Endometrium (tissue), 2 donors: Measurements from ENCODE around the gene SPPL2A.
A peak's percentile ranks its signal among the peaks of the same experiment; 100 is the strongest.

Experiments used
- FAIRE-seq: peaks from 2 replicates; lab custom pipeline; 2012; peaks lifted over from hg19 to GRCh38; lab: Jason Lieb, UNC
- donor health status: control.
- donor health status: control.

SPPL2A gene

GRCh38 chr15:50686469-50687301 is 78.8 kb downstream of the SPPL2A start, which contains the start of gene TRPM7:
TSS of gene TRPM7 (minus strand) at chr15:50686797. CDS start at chr15:50686533, 264 bp downstream.
- FAIRE-seq: no peak

GRCh38 chr15:50685976-50686468 is 79.5 kb downstream of the SPPL2A start:
- no peak for FAIRE-seq

- no peak for FAIRE-seq
These were observed 80.1 kb downstream of the SPPL2A start for GRCh38 chr15:50685191-50685975.

- FAIRE-seq: no peak
These were observed 84.0 kb downstream of the SPPL2A start for GRCh38 chr15:50681467-50681866.

GRCh38 chr15:50676799-50677483 is 88.6 kb downstream of the SPPL2A start:
- no peak for FAIRE-seq

- peak; percentile 53 for FAIRE-seq
These were observed 89.9 kb downstream of the SPPL2A start for GRCh38 chr15:50675535-50676144.

- FAIRE-seq: no peak
These were observed 95.4 kb downstream of the SPPL2A start for GRCh38 chr15:50670115-50670514.

- FAIRE-seq: no peak
These were observed 95.9 kb downstream of the SPPL2A start for GRCh38 chr15:50669611-50670010.

GRCh38 chr15:50665938-50666337 is 99.6 kb downstream of the SPPL2A start:
- no peak for FAIRE-seq

GRCh38 chr15:50655555-50655954 is 110.0 kb downstream of the SPPL2A start:
- FAIRE-seq: no peak

GRCh38 chr15:50653156-50653743 is 112.3 kb downstream of the SPPL2A start:
- no peak for FAIRE-seq

- FAIRE-seq: no peak
These were observed 112.8 kb downstream of the SPPL2A start for GRCh38 chr15:50652671-50653070.
